H1 (cell line): Measurements from ENCODE around the gene DRD2. TPM values are rescaled to one million over a fixed set of nuclear protein-coding genes. Genes with fewer than 3 reads are reported as not detected.

Experiments
- CHD7 ChIP-seq: fragments of 300-600 bp; sonication (generic); IDR thresholded peaks from 2 replicates; pipeline ENCODE4 v1.7.1; 2012; ENCODE audit warnings: low read length, moderate library complexity, mild to moderate bottlenecking, inconsistent platforms; ENCODE audit not compliant: insufficient replicate concordance
- SUZ12 ChIP-seq: fragments of 200-600 bp; sonication (generic); IDR thresholded peaks from 2 replicates; pipeline ENCODE4 v1.6.1; 2012; ENCODE audit warnings: mild to moderate bottlenecking, inconsistent platforms, low read length, moderate library complexity, mixed read lengths
- polyA plus RNA-seq, 7 experiments: library from polyadenylated mRNA; depleted of rRNA in 3 of 7; stranded (reverse) in 5 of 7; unstranded in 2 of 7; fragments of >200 nt in 5 of 7; fragments of 200-250 nt in 2 of 7; gene quantifications; 1 replicate in 5 of 7; 2 replicates in 1 of 7; 4 replicates in 1 of 7; pipeline versions ENCODE4 v1.2.1 to v1.2.3, GENCODE V29; 2011 to 2013; ENCODE audit warnings: missing spikeins in 2 of 7, mixed read lengths in 2 of 7
- total RNA-seq: library from RNA; stranded (reverse); fragmentation: NEBNext Ultra II Directional; extraction: Animal tissue kit (Norgen Biotek cat#: 25700); gene quantifications from 2 replicates; pipeline ENCODE4 v1.2.1, GENCODE V29; 2021
- TF ChIP-seq, protein P1 (sequence below): IDR thresholded peaks from 2 replicates; pipeline ENCODE4 v1.6.1; 2012; ENCODE audit warnings: inconsistent platforms

DRD2 gene
- total and polyA plus RNA-seq, 2 of the 8 experiments (the other 6 are each of a cell fraction or from before 2014, with no cell fraction given): 0.26 to 0.41 TPM

GRCh38 chr11:113468726-113469345 is 6.4 kb downstream of the DRD2 start (continued):
- no peak for TF ChIP-seq CHD7
- TF ChIP-seq SUZ12: no peak
- TF ChIP-seq, protein P1, sequence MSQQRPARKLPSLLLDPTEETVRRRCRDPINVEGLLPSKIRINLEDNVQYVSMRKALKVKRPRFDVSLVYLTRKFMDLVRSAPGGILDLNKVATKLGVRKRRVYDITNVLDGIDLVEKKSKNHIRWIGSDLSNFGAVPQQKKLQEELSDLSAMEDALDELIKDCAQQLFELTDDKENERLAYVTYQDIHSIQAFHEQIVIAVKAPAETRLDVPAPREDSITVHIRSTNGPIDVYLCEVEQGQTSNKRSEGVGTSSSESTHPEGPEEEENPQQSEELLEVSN: no peak
